K562 (cell line): ENCODE measurements around the gene CABP4. TPM values are rescaled to one million over a fixed set of nuclear protein-coding genes. Genes with fewer than 3 reads are reported as not detected.

Experiments
- BDP1 ChIP-seq: IDR thresholded peaks from 3 replicates; pipeline ENCODE4 v1.6.1; 2011; ENCODE audit not compliant: insufficient read length, insufficient read depth
- CTCF ChIP-seq, 3 experiments: IDR thresholded peaks in 2 of 3; conservative IDR thresholded peaks in 1 of 3; 2 replicates each; pipeline ENCODE4 v1.5.1; 2011 to 2012; ENCODE audit warnings: low read length in 3 of 3, mild to moderate bottlenecking in 3 of 3, control low read depth in 2 of 3, improper control_type of control experiment in 1 of 3, inconsistent platforms in 1 of 3, low read depth in 1 of 3, mixed read lengths in 1 of 3, moderate library complexity in 1 of 3; ENCODE audit not compliant: insufficient read depth in 2 of 3
- ERF ChIP-seq: fragments of 450-650 bp; formaldehyde crosslinking; IDR thresholded peaks from 2 replicates; pipeline ENCODE4 v1.4.0; 2020; ENCODE audit warnings: mild to moderate bottlenecking, mixed read lengths
- GATAD2B ChIP-seq: fragments of 450-650 bp; IDR thresholded peaks from 2 replicates; pipeline ENCODE4 v1.6.1; 2017; ENCODE audit warnings: mild to moderate bottlenecking, borderline replicate concordance
- GTF3C2 ChIP-seq: IDR thresholded peaks from 3 replicates; pipeline ENCODE4 v1.6.1; 2011; ENCODE audit warnings: borderline replicate concordance, mild to moderate bottlenecking, moderate library complexity; ENCODE audit not compliant: insufficient read length; ENCODE audit errors: extremely low read depth
- POLR2AphosphoS5 ChIP-seq: IDR thresholded peaks from 2 replicates; pipeline ENCODE4 v1.6.1; 2011; ENCODE audit warnings: mild to moderate bottlenecking, low read depth, low read length, moderate library complexity; ENCODE audit not compliant: control insufficient read depth, insufficient read depth
- POLR3G ChIP-seq: IDR thresholded peaks from 2 replicates; pipeline ENCODE4 v1.6.1; 2011; ENCODE audit not compliant: insufficient read length, insufficient replicate concordance; ENCODE audit errors: extremely low read depth
- POU5F1 ChIP-seq: fragments of 150-350 bp; IDR thresholded peaks from 2 replicates; pipeline ENCODE4 v1.6.1; 2014; ENCODE audit warnings: borderline replicate concordance, low read length, low read depth, mild to moderate bottlenecking; ENCODE audit not compliant: partially characterized antibody
- ZBTB5 ChIP-seq: fragments of 450-650 bp; IDR thresholded peaks from 2 replicates; pipeline ENCODE4 v1.6.1; 2017; ENCODE audit warnings: antibody characterized with exemption
- polyA plus RNA-seq, 8 experiments: library from polyadenylated mRNA; depleted of rRNA in 4 of 8; stranded (reverse) in 5 of 8; unstranded in 3 of 8; fragments of >200 nt; fragmentation: Nextera tagmentation in 2 of 8; fragmentation: Illumina TruSeq in 1 of 8; extraction: Ambion mirVana in 2 of 8; extraction: Trizol in 1 of 8; gene quantifications; 2 replicates each; pipeline versions ENCODE4 v1.2.1 to v1.2.3, GENCODE V29; 2011 to 2014; ENCODE audit warnings: inconsistent platforms in 1 of 8, missing spikeins in 1 of 8
- total RNA-seq, 7 experiments: library from RNA; depleted of rRNA in 6 of 7; stranded (reverse); fragments of >200 nt in 6 of 7; fragmentation: Illumina TruSeq in 2 of 7; extraction: Trizol in 2 of 7; gene quantifications; 2 replicates each; pipeline versions ENCODE4 v1.2.1 to v1.2.3, GENCODE V29; 2011 to 2021; ENCODE audit warnings: low replicate concordance in 1 of 7
- TF ChIP-seq, protein P1 (sequence below): conservative IDR thresholded peaks from 2 replicates; pipeline ENCODE4 v1.6.1; 2011; ENCODE audit warnings: low read depth, mild to moderate bottlenecking, low read length; ENCODE audit not compliant: control insufficient read depth
- TF ChIP-seq, protein P2 (sequence below): fragments of 450-650 bp; formaldehyde crosslinking; IDR thresholded peaks from 2 replicates; pipeline ENCODE4 v1.4.0; 2020; ENCODE audit warnings: mild to moderate bottlenecking

The CABP4 gene
- total and polyA plus RNA-seq, 9 of the 15 experiments (the other 6 are each of a cell fraction or from before 2014, with no cell fraction given) = 0.11 TPM; not detected in 8

GRCh38 chr11:67495234-67496005 is 40.3 kb downstream of the CABP4 start (continued):
- TF ChIP-seq GTF3C2 = no peak
- no peak for TF ChIP-seq CTCF (IDR thresholded peaks at IDR 0.05 in 2 of 3, conservative IDR thresholded peaks at IDR 0.05 in 1 of 3; ENCODE audit: insufficient read depth in 2 of 3, low read depth in 1 of 3, low read length in 3 of 3)
- TF ChIP-seq BDP1 = no peak
- TF ChIP-seq ERF (CRISPR knock-in tag) = no peak
- TF ChIP-seq POLR3G = no peak
- TF ChIP-seq ZBTB5 = no peak
- TF ChIP-seq POLR2AphosphoS5 = no peak
- TF ChIP-seq, protein P1, sequence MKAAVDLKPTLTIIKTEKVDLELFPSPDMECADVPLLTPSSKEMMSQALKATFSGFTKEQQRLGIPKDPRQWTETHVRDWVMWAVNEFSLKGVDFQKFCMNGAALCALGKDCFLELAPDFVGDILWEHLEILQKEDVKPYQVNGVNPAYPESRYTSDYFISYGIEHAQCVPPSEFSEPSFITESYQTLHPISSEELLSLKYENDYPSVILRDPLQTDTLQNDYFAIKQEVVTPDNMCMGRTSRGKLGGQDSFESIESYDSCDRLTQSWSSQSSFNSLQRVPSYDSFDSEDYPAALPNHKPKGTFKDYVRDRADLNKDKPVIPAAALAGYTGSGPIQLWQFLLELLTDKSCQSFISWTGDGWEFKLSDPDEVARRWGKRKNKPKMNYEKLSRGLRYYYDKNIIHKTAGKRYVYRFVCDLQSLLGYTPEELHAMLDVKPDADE = no peak
- TF ChIP-seq, protein P2, sequence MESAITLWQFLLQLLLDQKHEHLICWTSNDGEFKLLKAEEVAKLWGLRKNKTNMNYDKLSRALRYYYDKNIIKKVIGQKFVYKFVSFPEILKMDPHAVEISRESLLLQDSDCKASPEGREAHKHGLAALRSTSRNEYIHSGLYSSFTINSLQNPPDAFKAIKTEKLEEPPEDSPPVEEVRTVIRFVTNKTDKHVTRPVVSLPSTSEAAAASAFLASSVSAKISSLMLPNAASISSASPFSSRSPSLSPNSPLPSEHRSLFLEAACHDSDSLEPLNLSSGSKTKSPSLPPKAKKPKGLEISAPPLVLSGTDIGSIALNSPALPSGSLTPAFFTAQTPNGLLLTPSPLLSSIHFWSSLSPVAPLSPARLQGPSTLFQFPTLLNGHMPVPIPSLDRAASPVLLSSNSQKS (CRISPR knock-in tag) = no peak
- TF ChIP-seq GATAD2B = no peak
- no peak for TF ChIP-seq POU5F1
